Pons (tissue), 1 donor: ENCODE measurements around the gene ICE1.
"Not testable (repeated sequence)": the region's sequence is repeated elsewhere in the genome, so short reads cannot be mapped to it uniquely, and the experiment has no call there.

Experiments
- DNase-seq: peaks from one replicate; pipeline ENCODE4 v3.0.0-alpha.2; 2016; ENCODE audit warnings: low spot score

The ICE1 gene

DNA sequence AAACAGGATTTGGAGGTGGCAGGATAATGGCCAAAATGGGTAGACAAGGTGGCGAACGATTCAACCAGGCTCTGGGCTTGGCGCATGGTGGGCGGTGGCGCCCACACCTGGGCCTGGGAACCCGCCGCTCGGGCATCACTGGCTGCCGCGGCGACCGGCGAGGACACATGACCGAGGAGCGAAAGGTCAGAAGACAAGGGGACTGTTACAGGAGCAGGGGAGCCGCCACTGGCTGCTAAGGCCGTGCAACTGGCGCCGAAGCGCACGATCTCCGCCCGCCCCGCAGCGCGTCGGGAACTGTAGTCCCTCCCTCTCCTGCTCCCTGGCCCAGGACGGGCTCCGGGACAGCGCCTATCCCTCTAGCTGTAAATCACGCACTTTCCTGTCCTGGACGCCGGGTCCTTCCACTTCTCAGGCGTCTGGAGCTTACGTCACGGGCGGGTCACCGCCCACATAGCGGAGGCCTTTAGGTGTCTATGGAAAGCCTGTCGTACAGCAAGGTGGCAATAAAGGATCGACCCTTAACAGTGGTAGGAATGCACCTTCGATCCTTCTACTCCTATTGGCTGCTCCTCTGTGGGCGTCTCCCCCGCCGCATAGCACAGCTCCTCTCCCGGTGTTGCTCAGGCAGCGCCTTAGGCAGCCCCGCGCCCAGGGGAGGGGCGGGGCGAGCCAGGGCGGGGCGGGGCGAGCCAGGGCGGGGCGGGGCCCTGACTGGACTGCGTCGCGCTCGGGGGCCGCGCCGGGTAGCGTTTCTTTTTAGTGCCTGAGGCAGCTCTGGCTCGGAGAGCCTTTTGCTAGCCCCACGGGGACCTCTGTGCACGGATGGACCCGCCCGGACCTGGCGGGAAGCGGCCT is at the start of gene ICE1:
TSS of gene ICE1 (plus strand) at position 717 of the 858 bp plus-strand sequence. CDS start 239 bp downstream, outside the sequence.
- DNase-seq: peak; percentile 97

GRCh38 chr5:5372930-5373329 is 49.5 kb upstream of the ICE1 start:
- no peak for DNase-seq

DNA sequence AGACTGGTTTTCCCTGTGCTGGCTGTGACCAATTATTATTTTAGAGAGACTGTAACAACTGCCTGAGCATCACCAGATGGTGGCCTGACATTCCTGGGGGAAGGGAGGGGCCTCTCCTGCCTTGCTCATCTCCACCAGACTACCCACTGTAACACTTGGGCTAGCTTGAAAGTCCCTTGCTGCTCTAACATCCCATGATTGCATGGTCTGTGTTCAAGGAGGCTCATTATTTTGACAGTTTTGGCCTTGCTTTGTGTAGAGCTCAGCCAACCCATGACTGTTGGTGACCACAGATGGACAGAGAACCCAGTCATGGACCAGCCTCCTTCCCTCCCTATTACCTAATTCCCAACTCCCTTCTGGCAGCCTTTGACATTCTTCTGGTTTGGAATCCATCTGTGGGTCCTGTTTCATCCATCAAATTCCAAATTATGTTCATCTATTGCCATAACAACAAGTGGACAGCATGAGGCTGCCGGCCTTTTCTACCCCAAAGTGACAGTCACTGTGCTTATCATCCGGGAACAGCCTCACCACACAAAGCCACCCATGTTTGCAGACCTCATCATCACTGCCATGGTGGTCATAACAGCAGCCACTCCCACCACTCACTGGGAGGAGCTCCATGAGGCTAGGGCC is 49.0 kb upstream of the ICE1 start:
- no peak for DNase-seq

DNA sequence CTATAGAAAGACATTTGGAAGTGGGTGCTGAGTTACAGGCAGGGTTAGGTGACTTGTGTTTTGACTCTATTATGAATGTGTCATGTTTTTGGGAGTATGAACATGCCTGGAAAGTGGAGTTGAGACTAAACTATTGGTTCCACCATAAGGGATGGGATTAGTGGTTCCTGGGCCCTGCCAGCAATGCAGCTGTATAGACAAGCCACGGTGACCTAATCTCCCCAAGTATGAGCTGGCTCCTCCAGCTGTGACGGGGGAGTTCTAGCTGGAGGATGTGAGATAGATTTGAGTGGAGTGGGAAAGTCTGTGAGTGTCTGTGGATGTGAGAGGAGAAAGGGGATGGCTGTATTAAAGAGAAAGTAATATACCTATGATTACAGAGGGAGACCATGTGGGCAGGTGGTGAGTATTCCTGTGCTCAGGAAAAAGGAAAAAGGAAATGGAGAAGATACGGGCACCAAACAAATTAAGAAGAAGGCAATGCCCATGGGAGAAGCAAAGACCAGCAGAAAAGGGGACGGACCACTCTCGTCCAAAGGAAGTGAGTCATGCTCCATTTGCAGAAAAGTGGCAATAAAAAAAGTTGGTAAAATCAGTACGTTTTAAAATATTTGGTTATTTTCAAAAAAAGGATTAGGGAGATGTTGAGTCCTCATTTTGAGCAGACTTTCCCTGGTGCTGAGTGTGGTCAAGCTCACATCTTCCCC is 48.3 kb upstream of the ICE1 start:
- DNase-seq: no peak

DNA sequence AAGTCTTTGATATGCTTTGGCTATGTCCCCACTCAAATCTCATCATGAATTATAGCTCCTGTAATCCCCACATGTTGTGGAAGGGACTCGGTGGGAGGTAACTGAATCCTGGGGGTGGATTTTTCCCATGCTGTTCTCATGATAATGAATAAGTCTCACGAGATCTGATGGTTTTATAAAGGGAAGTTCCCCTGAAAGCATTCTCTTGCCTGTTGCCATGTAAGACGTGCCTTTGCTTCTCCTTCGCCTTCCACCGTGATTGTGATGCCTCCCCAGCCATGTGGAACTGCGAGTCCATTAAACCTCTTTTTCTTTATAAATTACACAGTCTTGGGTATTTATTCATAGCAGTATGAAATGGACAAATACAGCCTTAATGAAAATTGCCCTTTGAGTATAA is 44.7 kb upstream of the ICE1 start:
- no peak for DNase-seq

DNA sequence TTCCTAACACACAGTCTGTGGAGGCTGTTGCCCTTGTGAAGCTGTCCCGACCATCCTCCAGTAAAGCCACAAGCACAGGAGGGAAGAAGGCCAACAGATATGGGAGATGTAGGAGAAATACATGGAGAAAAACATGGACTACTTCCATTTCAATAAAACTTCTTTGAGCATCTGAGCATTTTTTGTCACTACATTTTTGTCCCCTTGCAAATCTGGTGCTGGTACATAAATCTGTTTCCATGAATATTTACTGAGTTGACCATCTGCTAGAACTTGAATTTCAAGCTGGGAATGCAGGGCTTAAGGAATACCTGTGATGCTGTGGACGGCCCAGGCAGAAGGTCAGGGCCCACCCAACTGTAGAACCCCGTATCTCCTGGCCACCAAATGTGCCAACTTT is 43.9 kb upstream of the ICE1 start:
- DNase-seq: no peak

DNA sequence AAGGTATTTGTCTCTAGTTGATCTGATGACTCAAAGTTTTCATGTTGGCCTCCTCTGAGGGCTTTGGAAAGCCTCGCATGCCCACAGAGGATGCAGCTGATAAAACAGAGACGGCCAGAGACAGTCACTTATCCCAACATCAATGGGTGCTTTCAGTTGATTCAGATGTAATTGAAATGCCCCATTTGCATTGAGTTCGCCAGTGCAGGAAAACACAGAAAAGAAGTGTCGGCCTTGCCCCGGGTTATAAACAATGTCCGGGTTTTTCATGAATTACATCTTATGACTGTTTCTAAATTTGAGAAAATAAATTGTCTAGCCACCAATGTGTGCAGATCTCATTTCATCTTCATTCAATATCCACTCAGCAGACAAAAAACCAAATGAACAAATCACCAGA is 42.2 kb upstream of the ICE1 start:
- peak; percentile 91 for DNase-seq

GRCh38 chr5:5381310-5381913 is 41.1 kb upstream of the ICE1 start:
- no peak for DNase-seq

GRCh38 chr5:5383461-5383860 is 39.0 kb upstream of the ICE1 start:
- DNase-seq: no peak

- no peak for DNase-seq
These were observed 37.7 kb upstream of the ICE1 start for GRCh38 chr5:5384660-5385330.

DNA sequence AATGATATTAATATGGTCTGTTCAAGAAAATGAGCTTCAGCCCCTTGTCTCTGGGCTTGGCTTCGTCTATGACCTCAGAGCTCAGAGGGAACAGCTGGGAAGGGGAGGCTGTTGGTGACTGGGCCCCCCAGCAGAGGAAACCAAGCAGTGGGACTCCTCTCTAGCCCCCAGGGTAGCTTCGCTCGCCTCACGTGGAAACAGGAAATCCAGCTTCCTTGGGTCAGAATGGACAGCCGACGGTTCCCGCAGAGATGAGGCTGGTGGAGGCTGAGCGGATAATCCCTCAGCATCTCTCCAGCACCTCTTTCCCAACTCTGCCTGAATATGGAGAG is 37.2 kb upstream of the ICE1 start:
- DNase-seq: no peak

GRCh38 chr5:5386329-5386728 is 36.1 kb upstream of the ICE1 start:
- DNase-seq: no peak

DNA sequence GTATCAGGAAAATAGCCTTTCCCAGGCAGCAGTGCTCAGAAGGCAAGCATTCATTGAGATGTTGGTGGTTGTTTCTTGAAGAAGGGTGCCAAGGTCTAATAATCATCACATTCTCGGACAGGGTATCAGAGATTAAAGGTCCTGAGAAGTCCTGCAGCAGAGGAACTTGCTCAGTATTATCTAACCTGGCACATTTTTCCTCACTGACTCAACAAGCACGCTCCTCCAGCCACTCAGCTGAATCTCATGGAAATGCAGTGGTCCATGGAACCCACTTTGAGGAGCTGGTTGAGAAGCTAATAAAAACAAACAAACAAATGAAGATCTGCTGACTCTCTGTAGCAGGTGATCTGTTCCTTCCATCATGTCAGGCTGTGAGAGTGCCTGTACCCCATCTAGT is 35.3 kb upstream of the ICE1 start:
- no peak for DNase-seq

- DNase-seq: no peak
These were observed 34.7 kb upstream of the ICE1 start for GRCh38 chr5:5387777-5388176.

DNA sequence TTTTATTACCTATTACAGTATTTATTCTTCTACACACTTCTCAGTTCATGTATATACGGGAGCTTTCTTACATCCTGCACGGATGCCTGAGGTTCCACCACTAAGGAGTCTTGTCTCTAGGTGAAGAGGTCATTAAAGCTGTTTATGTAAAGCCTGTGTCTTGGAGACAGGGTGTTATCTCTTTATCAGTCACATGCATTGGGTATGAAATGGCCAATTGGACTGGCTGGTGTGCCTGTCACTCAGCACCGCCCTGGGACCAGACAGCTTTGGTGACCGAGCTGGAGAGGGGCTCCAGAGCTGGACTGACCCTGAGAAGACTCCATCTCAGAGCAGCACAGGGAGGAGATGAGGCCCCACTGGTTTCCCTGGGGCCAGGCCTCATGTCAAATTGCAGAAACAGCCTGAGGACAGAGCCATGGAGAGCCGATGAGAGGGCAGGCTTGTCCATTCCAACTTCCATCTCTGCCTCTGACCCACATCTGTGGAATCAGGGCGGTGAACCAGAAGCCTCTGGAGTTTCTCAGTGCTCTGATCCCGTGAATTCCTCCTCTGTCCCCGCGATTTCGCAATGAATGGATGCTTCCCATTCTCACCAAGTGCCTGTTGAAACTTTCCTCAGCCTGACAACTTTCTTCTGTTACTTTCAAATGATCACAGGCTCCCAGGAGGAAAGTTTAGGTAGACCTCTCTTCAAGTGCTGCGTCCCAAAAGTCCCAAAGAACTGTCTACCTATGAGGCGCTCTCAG is 32.2 kb upstream of the ICE1 start:
- not testable (repeated sequence) for DNase-seq

DNA sequence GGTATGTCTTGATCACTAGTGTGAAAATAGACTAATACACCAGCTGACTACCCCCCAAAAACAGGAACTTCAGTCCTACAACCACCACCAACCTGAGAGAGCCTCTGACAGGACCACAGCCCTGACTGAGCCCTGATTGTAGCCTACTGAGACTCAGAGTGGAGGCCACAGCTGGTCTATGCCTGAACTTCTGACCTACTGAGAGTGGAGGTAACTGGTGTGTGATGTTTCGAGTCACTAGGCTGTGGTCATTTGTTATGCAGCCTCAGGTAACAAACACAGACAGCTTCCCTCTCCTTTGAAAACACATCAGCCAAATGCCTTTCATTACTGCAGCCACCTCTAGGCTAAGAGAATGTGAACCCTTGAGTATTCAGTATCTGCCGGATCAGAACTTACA is 30.0 kb upstream of the ICE1 start:
- not testable (repeated sequence) for DNase-seq

- DNase-seq: peak; percentile 62
These were observed 28.0 kb upstream of the ICE1 start for GRCh38 chr5:5394384-5394986.

GRCh38 chr5:5395093-5395492 is 27.4 kb upstream of the ICE1 start:
- DNase-seq: not testable (repeated sequence)

GRCh38 chr5:5398071-5398470 is 24.4 kb upstream of the ICE1 start:
- DNase-seq: no peak

DNA sequence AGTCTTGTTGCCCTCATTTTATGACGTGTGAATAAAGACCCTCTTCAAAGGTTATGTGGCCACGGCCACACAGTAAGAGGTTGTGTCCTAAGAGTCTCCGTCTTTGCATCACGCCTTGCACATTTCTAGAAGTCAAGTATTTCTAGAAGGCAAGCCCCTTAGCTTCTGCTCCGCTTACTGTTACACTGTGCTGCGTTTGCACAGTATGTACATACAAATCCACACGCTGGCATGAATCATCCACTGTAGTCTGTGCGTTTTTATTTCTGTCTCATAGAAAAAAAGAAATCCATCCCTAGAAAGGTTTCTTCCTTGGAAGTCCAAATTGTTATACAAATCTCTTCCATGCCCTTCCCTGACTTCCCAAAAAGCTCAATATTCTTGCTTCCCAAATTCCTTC is 21.4 kb upstream of the ICE1 start:
- DNase-seq: no peak

GRCh38 chr5:5403741-5404140 is 18.7 kb upstream of the ICE1 start:
- no peak for DNase-seq
